RWPE2 (cell line): ENCODE measurements around the gene SEMA4B.
A peak's percentile ranks its signal among the peaks of the same experiment; 100 is the strongest.

ENCODE experiments used
- ATAC-seq: fragments of 200-7000 bp; cut with Tn5 transposase; 3 replicates; pipeline ENCODE4 v1.9.1; 2021; ENCODE audit warnings: low read depth
- DNase-seq: peaks from one replicate; pipeline ENCODE4 v3.0.0-alpha.2; 2020; ENCODE audit warnings: low spot score
- H3K27ac ChIP-seq: fragments of 450-650 bp; 2 replicates; pipeline ENCODE4 v1.5.1; 2017; ENCODE audit warnings: mild to moderate bottlenecking; ENCODE audit not compliant: poor library complexity, severe bottlenecking
- H3K27me3 ChIP-seq: fragments of 250-450 bp; sonication (Bioruptor Pico); 2 replicates; pipeline ENCODE4 v1.5.1; 2021; ENCODE audit warnings: mild to moderate bottlenecking, moderate library complexity; ENCODE audit not compliant: insufficient read depth, poor library complexity, severe bottlenecking
- H3K36me3 ChIP-seq: fragments of 250-450 bp; sonication (Bioruptor Pico); 2 replicates; pipeline ENCODE4 v1.5.1; 2020; ENCODE audit warnings: low read depth, mild to moderate bottlenecking, moderate library complexity
- H3K4me1 ChIP-seq: fragments of 250-450 bp; sonication (Bioruptor Pico); 2 replicates; pipeline ENCODE4 v1.5.1; 2021; ENCODE audit warnings: mild to moderate bottlenecking, moderate library complexity; ENCODE audit not compliant: insufficient read depth, poor library complexity, severe bottlenecking
- H3K4me3 ChIP-seq: fragments of 250-450 bp; sonication (Bioruptor Pico); 2 replicates; pipeline ENCODE4 v1.5.1; 2021; ENCODE audit warnings: mild to moderate bottlenecking, moderate library complexity; ENCODE audit not compliant: severe bottlenecking
- H3K9me3 ChIP-seq: fragments of 250-450 bp; sonication (Bioruptor Pico); 2 replicates; pipeline ENCODE4 v1.5.1; 2021; ENCODE audit warnings: mild to moderate bottlenecking, moderate library complexity; ENCODE audit not compliant: severe bottlenecking
- TF ChIP-seq, protein P1 (sequence below): fragments of 450-650 bp; IDR thresholded peaks from one replicate; pipeline ENCODE4 v1.5.1; 2017; ENCODE audit warnings: mild to moderate bottlenecking, moderate library complexity; ENCODE audit not compliant: poor library complexity, severe bottlenecking

SEMA4B gene

DNA sequence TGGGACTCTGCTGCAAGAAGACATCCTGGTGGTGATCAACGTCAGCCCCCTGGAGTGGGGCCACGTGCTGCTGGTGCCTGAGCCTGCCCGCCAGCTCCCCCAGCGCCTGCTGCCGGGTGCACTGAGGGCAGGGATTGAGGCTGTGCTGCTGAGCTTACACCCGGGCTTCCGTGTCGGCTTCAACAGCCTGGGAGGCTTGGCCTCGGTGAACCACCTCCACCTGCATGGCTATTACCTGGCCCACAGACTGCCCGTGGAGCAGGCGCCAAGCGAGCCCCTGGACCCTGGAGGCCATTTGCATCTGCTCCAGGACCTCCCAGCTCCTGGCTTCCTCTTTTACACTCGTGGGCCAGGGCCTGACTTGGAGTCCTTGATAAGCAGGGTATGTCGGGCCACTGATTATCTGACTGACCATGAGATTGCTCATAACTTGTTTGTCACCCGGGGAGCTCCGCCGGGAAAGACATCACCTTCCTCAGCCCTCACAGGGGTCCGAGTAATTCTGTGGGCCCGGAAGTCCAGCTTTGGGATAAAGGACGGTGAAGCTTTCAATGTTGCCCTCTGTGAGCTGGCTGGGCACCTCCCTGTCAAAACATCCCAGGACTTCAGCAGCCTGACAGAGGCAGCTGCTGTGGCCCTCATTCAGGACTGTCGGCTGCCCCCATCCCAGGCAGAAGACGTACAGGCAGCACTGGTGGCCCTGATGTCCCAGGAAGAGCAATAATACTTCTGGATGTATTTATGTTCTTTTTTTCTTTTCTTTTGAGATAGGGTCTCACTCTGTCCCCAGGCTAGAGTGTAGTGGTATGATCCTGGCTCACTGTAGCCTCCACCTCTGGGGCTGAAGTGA is 40.4 kb downstream of the SEMA4B start:
- H3K9me3 ChIP-seq, result no peaks in the 10 kb centered on the region
- TF ChIP-seq, protein P1, sequence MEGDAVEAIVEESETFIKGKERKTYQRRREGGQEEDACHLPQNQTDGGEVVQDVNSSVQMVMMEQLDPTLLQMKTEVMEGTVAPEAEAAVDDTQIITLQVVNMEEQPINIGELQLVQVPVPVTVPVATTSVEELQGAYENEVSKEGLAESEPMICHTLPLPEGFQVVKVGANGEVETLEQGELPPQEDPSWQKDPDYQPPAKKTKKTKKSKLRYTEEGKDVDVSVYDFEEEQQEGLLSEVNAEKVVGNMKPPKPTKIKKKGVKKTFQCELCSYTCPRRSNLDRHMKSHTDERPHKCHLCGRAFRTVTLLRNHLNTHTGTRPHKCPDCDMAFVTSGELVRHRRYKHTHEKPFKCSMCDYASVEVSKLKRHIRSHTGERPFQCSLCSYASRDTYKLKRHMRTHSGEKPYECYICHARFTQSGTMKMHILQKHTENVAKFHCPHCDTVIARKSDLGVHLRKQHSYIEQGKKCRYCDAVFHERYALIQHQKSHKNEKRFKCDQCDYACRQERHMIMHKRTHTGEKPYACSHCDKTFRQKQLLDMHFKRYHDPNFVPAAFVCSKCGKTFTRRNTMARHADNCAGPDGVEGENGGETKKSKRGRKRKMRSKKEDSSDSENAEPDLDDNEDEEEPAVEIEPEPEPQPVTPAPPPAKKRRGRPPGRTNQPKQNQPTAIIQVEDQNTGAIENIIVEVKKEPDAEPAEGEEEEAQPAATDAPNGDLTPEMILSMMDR, result no peak
- no peak overlapping the region for H3K27ac ChIP-seq
- no peaks in the 10 kb centered on the region for H3K4me1 ChIP-seq
- ATAC-seq (0 out of 3 replicates have a peak, but pooled peaks have one; percentile 4), DNase-seq (no peak)
- H3K36me3 ChIP-seq, result peaks cover 23% of the 10 kb centered on the region
- no peaks in the 10 kb centered on the region for H3K27me3 ChIP-seq
- no peak overlapping the region for H3K4me3 ChIP-seq

DNA sequence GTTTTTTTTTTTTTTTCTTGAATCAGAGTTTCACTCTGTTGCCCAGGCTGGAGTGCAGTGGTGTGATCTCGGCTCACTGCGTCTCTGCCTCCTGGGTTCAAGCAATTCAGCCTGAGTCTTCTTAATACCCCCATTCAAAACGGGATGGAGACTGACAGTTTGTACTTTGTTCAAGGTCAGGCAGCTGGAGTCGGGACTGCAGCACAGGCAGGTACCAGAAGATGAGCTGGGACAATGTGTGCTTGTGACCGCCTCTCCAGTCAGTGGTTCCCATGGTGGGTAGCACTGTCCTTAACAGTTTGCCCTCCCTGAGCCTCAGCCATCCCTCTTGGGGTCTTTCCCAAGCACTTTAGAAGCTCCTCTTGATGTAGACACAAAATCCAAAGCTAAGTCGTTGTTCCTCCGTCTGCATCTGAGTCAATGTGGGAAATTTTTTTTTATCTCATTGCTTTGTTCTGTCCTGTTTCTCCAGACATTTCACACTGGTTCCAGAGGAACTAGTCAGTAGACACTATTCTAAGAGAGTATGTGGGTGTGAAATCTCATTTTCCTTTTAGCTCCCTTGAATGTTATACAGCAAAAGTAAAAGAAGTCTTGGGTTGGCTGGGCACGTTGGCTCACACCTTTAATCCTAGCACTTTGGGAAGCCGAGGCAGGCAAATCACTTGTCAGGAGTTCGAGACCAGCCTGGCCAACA is 43.0 kb downstream of the SEMA4B start:
- H3K4me1 ChIP-seq, result no peaks in the 10 kb centered on the region
- no peak for ATAC-seq
- H3K9me3 ChIP-seq, result no peaks in the 10 kb centered on the region
- H3K27me3 ChIP-seq, result no peaks in the 10 kb centered on the region
- TF ChIP-seq, protein P1, result no peak
- no peak overlapping the region for H3K4me3 ChIP-seq
- peaks cover 4% of the 10 kb centered on the region for H3K36me3 ChIP-seq
- H3K27ac ChIP-seq, result no peak overlapping the region
- DNase-seq, result no peak

DNA sequence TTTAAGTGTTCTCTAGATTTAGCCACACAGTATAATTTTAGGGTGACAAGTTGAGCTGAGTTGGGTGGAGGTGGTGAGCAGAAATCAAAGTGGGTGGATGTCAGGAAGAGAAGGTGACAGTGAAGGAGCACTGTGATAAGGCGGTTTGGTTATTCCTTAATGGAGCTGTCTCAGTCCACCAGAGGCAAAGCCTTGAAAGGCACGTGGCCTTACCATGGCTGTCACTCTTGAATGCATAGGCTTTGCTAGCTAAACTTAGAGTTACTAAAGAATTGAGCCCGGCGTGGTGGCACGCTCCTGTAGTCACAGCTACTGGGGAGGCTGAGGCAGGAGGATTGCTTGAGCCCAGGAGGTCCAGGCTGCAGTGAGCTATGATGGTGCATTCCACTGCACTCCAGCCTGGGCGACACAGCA is 47.7 kb downstream of the SEMA4B start:
- no peak overlapping the region for H3K27ac ChIP-seq
- H3K9me3 ChIP-seq, result no peaks in the 10 kb centered on the region
- H3K27me3 ChIP-seq, result no peaks in the 10 kb centered on the region
- H3K36me3 ChIP-seq, result no peaks in the 10 kb centered on the region
- no peak for ATAC-seq
- no peak overlapping the region for H3K4me3 ChIP-seq
- TF ChIP-seq, protein P1, result no peak
- no peak for DNase-seq
- peaks cover 3% of the 10 kb centered on the region for H3K4me1 ChIP-seq

DNA sequence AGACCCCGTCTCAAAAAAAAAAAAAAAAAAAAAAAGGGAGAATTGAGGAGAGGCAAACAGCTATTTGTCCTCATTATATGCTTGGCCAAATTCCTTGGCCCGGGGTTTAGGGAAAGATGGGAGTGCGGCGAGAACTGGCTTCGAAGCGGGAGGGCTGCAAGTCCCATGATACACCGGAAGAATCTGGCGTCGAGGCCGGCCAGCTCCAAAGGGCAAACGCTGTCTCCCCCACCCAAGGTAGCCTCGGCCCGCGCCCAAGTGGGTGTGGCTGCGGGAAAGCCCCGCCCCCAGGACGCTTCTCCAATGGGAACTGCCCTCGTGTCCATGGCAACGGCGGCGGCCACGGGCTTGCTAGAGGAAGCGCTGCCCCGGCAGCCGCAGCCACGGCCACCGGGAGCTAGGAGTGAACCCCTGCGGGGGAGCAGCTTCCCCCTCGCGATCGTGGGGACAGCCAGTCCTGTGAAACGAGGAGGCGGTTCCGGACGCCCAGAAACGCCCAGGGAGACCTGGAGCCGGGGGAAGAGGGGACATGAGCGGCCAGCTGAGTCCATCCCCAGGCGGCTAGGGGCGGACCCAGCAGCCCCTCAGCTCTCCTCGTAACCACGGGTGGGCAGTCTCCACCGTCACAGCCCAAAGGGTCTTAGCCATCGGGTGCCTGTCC is 48.2 kb downstream of the SEMA4B start, which contains the start of gene TTLL13:
TSS of gene TTLL13 (plus strand) at position 354 of the 661 bp plus-strand sequence. CDS start 1,075 bp downstream, outside the sequence.
- ATAC-seq, result peak; percentile 94
- peak within 1 kb of the TSS; percentile 44 for H3K4me3 ChIP-seq
- H3K27me3 ChIP-seq, result no peaks in the 10 kb centered on the region
- DNase-seq, result peak; percentile 98
- TF ChIP-seq, protein P1, result no peak
- H3K9me3 ChIP-seq, result no peaks in the 10 kb centered on the region
- no peak within 1 kb of the TSS for H3K27ac ChIP-seq
- no peaks in the 10 kb centered on the region for H3K36me3 ChIP-seq
- H3K4me1 ChIP-seq, result peaks cover 3% of the 10 kb centered on the region
